ENCODE results near the gene PPARA.

Gene PPARA

DNA sequence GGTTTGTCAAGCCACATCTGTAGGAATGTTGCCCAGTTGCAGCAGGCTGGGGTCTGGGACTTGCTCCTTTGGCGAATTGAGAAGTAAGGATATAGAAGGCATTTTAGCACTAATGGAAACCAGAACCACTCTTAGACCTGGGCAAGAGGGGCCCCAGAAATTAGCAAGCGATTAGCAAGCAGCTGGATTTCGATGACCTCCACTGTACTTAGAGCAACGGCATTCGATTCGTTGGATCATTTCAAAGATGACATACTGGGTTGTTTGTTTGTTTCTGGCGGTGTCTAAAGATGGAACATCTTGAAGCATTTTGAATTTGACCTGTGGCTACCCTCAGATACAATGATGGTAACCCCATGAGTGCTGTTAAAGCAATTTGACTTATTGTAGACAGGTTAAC lies 100.9 kb downstream of the PPARA start:
- H3K36me3 ChIP-seq (replicated peaks; ENCODE audit: low read depth, low read length) = peaks cover 3% of the 10 kb centered on the region
- no peak for TF ChIP-seq EZH2phosphoT487 (IDR thresholded peaks at IDR 0.05; ENCODE audit: low read depth)
- TF ChIP-seq, protein P1, sequence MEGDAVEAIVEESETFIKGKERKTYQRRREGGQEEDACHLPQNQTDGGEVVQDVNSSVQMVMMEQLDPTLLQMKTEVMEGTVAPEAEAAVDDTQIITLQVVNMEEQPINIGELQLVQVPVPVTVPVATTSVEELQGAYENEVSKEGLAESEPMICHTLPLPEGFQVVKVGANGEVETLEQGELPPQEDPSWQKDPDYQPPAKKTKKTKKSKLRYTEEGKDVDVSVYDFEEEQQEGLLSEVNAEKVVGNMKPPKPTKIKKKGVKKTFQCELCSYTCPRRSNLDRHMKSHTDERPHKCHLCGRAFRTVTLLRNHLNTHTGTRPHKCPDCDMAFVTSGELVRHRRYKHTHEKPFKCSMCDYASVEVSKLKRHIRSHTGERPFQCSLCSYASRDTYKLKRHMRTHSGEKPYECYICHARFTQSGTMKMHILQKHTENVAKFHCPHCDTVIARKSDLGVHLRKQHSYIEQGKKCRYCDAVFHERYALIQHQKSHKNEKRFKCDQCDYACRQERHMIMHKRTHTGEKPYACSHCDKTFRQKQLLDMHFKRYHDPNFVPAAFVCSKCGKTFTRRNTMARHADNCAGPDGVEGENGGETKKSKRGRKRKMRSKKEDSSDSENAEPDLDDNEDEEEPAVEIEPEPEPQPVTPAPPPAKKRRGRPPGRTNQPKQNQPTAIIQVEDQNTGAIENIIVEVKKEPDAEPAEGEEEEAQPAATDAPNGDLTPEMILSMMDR (IDR thresholded peaks at IDR 0.05; ENCODE audit: low read depth, low read length) = no peak
- no peaks in the 10 kb centered on the region for H3K27me3 ChIP-seq (ENCODE audit: low read depth, low read length)
- H3K9ac ChIP-seq (ENCODE audit: low read length) = no peak overlapping the region
- H4K20me1 ChIP-seq (ENCODE audit: insufficient read depth, low read length) = no peaks in the 10 kb centered on the region
- peaks cover 12% of the 10 kb centered on the region for H3K4me1 ChIP-seq (ENCODE audit: low read length)
- peak overlapping the region; percentile 96; the same call in 1 of the 2 replicates for H3K4me2 ChIP-seq (ENCODE audit: low read length)
- no peaks in the 10 kb centered on the region for H3K9me3 ChIP-seq (ENCODE audit: insufficient read depth, low read length)
- no peak overlapping the region for H3K27ac ChIP-seq (ENCODE audit: low read length)
- peak overlapping the region; percentile 89; the same call in 1 of the 2 replicates for H3K4me3 ChIP-seq (ENCODE audit: low read length)
- H3K79me2 ChIP-seq (ENCODE audit: low read length) = peaks cover 17% of the 10 kb centered on the region
- no peak overlapping the region for H2AFZ ChIP-seq (ENCODE audit: low read depth, low read length)

DNA sequence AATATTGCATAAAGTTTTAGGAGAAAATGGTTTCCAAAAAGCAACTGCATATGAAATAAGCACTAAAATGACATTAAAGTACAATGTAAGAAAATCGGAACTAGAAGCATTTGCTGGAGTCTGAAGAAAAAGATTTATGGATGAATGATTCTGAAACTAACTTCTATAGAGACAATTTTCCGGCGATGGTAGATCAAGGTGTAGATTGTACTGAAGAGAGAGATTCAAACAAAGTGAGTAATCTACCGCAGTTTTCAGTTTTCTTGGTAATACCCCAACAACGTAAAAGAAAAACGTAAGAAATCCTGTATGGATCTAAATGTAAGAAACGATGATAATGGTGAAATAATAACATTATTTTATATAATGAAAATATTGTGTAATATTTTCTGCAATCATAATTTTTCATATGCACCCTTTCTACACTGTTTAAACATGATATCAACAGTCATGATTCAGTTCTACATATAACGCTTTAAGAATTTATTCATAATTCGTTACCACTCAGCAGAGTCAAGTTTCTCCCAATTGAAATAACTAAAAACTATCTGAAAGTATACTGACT lies 101.6 kb downstream of the PPARA start:
- Histone ChIP-seq H3K9me3 (ENCODE audit: insufficient read depth, low read length) (no peaks in the 10 kb centered on the region), H3K36me3 (replicated peaks; ENCODE audit: low read depth, low read length) (peaks cover 3% of the 10 kb centered on the region), H3K27me3 (ENCODE audit: low read depth, low read length) (no peaks in the 10 kb centered on the region), H3K4me2 (ENCODE audit: low read length) (no peak overlapping the region), H2AFZ (ENCODE audit: low read depth, low read length) (no peak overlapping the region), H3K4me3 (ENCODE audit: low read length) (no peak overlapping the region), H3K9ac (ENCODE audit: low read length) (no peak overlapping the region), H3K27ac (ENCODE audit: low read length) (no peak overlapping the region), H3K4me1 (ENCODE audit: low read length) (peaks cover 12% of the 10 kb centered on the region), H4K20me1 (ENCODE audit: insufficient read depth, low read length) (no peaks in the 10 kb centered on the region), H3K79me2 (ENCODE audit: low read length) (peaks cover 17% of the 10 kb centered on the region)
- TF ChIP-seq, protein P1 (IDR thresholded peaks at IDR 0.05; ENCODE audit: low read depth, low read length) = no peak
- TF ChIP-seq EZH2phosphoT487 (IDR thresholded peaks at IDR 0.05; ENCODE audit: low read depth) = no peak

DNA sequence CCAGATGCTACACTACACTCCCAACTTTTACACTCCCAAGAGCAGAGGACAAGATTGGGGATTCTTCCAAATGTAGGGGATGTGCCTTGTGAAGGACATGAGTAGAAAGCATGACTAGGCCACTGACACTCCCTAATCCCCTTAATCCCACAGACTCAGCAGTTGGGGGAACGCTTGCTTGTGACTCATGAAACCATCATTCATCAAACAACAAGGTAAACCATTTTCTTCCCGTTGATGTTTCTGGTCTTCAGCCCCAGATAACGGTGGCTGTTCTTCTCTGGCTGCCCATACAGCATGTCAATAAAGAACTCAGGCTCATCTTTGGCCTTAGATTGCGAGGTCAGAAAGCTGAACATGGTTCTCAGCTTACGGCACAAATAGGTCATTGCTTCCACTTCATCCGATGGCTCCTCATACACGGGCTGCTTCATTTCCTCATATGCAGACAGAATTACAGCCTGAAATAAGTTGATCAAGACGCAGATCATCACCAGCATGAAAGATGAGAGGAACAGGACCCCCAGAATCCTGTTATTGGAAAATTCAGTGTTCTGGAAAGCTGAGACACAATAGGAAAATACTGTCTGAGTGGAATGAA lies 106.1 kb downstream of the PPARA start:
- H3K9me3 ChIP-seq (ENCODE audit: insufficient read depth, low read length) = no peaks in the 10 kb centered on the region
- H3K79me2 ChIP-seq (ENCODE audit: low read length) = no peaks in the 10 kb centered on the region
- no peak overlapping the region for H3K27ac ChIP-seq (ENCODE audit: low read length)
- no peaks in the 10 kb centered on the region for H3K4me1 ChIP-seq (ENCODE audit: low read length)
- TF ChIP-seq EZH2phosphoT487 (IDR thresholded peaks at IDR 0.05; ENCODE audit: low read depth) = no peak
- TF ChIP-seq, protein P1 (IDR thresholded peaks at IDR 0.05; ENCODE audit: low read depth, low read length) = no peak
- no peaks in the 10 kb centered on the region for H3K36me3 ChIP-seq (replicated peaks; ENCODE audit: low read depth, low read length)
- no peak overlapping the region for H3K9ac ChIP-seq (ENCODE audit: low read length)
- no peaks in the 10 kb centered on the region for H4K20me1 ChIP-seq (ENCODE audit: insufficient read depth, low read length)
- H3K4me2 ChIP-seq (ENCODE audit: low read length) = no peak overlapping the region
- H3K27me3 ChIP-seq (ENCODE audit: low read depth, low read length) = peaks cover 34% of the 10 kb centered on the region
- H2AFZ ChIP-seq (ENCODE audit: low read depth, low read length) = no peak overlapping the region
- H3K4me3 ChIP-seq (ENCODE audit: low read length) = no peak overlapping the region

DNA sequence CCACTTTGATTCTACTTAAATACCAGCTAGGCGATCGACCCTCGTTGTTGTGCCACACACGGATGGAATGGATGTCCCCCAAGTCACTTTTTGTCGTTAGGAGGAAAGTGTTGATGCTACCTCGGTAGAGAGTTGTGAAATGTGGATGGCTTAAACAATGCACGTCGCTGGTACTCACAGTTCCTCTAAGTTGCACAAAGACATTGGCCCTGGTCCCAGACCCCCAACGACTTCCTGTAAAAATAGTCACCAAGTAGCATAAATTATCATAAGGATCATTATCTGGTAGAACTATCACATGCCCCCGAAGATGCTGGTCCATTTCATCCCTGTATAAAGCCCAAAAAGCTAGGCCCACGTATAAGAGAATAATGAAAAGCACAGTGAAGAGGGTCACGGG lies 109.0 kb downstream of the PPARA start:
- Histone ChIP-seq H3K36me3 (replicated peaks; ENCODE audit: low read depth, low read length) (no peaks in the 10 kb centered on the region), H4K20me1 (ENCODE audit: insufficient read depth, low read length) (no peaks in the 10 kb centered on the region), H3K9me3 (ENCODE audit: insufficient read depth, low read length) (no peaks in the 10 kb centered on the region), H3K4me2 (ENCODE audit: low read length) (no peak overlapping the region), H3K9ac (ENCODE audit: low read length) (no peak overlapping the region), H3K4me1 (ENCODE audit: low read length) (no peaks in the 10 kb centered on the region), H3K27ac (ENCODE audit: low read length) (no peak overlapping the region), H3K27me3 (ENCODE audit: low read depth, low read length) (peaks cover 38% of the 10 kb centered on the region), H3K4me3 (ENCODE audit: low read length) (no peak overlapping the region), H3K79me2 (ENCODE audit: low read length) (no peaks in the 10 kb centered on the region), H2AFZ (ENCODE audit: low read depth, low read length) (no peak overlapping the region)
- no peak for TF ChIP-seq EZH2phosphoT487 (IDR thresholded peaks at IDR 0.05; ENCODE audit: low read depth)
- TF ChIP-seq, protein P1 (IDR thresholded peaks at IDR 0.05; ENCODE audit: low read depth, low read length) = no peak

All from OCI-LY3 (cell line).